MCF 10A (cell line): Measurements from ENCODE around the gene LY6G6C. TPM values are rescaled to one million over a fixed set of nuclear protein-coding genes. Genes with fewer than 3 reads are reported as not detected.

Experiments
- BruUV-seq: library from RNA; stranded (reverse); fragments of 400-500 nt; replicated peaks from 2 replicates; lab custom pipeline; 2021; lab: Mats Ljungman, UMichigan
- CTCF ChIA-PET: fragments of 300-600 bp; sonication (Branson Sonifier 250); formaldehyde crosslinking; extraction: SDS; loops from one replicate; lab custom pipeline; 2021; ENCODE audit warnings: antibody characterized with exemption, inconsistent platforms; lab: Yijun Ruan, JAX
- POLR2A ChIA-PET: fragments of 300-600, 350-650 bp; sonication (Branson Sonifier 250); formaldehyde crosslinking; extraction: SDS; loops from one replicate; lab custom pipeline; 2020; ENCODE audit warnings: antibody characterized with exemption, inconsistent platforms; lab: Yijun Ruan, JAX
- DNase-seq: peaks from one replicate; pipeline ENCODE4 v3.0.0-alpha.2; 2018; ENCODE audit not compliant: unreplicated experiment
- H3K27ac Mint-ChIP-seq: one replicate; pipeline ENCODE4 v1.8.0; 2022; ENCODE audit warnings: mild to moderate bottlenecking, low read depth, mixed read lengths; ENCODE audit not compliant: unreplicated experiment
- H3K27me3 Mint-ChIP-seq: one replicate; pipeline ENCODE4 v1.8.0; 2022; ENCODE audit warnings: mixed read lengths; ENCODE audit not compliant: insufficient read depth, unreplicated experiment
- H3K36me3 Mint-ChIP-seq: one replicate; pipeline ENCODE4 v1.8.0; 2022; ENCODE audit warnings: mild to moderate bottlenecking, moderate library complexity, mixed read lengths; ENCODE audit not compliant: insufficient read depth, unreplicated experiment
- H3K4me1 Mint-ChIP-seq: one replicate; pipeline ENCODE4 v1.8.0; 2022; ENCODE audit warnings: mixed read lengths; ENCODE audit not compliant: insufficient read depth, unreplicated experiment
- H3K4me3 Mint-ChIP-seq: one replicate; pipeline ENCODE4 v1.8.0; 2022; ENCODE audit warnings: mild to moderate bottlenecking, moderate library complexity, mixed read lengths; ENCODE audit not compliant: unreplicated experiment
- H3K9me3 Mint-ChIP-seq: one replicate; pipeline ENCODE4 v1.8.0; 2022; ENCODE audit warnings: mixed read lengths; ENCODE audit not compliant: unreplicated experiment
- intact Hi-C: fragments of 100-400 bp; cut with micrococcal nuclease; formaldehyde crosslinking; loops from 2 replicates; pipeline ENCODE4 v1.14.1; 2022
- total RNA-seq: library from RNA; stranded (reverse); gene quantifications from 2 replicates; pipeline ENCODE4 v1.2.3, GENCODE V29; 2022
- TF ChIP-seq, protein P1 (sequence below): fragments of 200-600 bp; IDR thresholded peaks from one replicate; pipeline ENCODE4 v1.8.0; 2022; ENCODE audit warnings: antibody characterized with exemption, mild to moderate bottlenecking; ENCODE audit not compliant: unreplicated experiment

The LY6G6C gene
- total RNA-seq, 1 experiment from 2014 or later = not detected

DNA sequence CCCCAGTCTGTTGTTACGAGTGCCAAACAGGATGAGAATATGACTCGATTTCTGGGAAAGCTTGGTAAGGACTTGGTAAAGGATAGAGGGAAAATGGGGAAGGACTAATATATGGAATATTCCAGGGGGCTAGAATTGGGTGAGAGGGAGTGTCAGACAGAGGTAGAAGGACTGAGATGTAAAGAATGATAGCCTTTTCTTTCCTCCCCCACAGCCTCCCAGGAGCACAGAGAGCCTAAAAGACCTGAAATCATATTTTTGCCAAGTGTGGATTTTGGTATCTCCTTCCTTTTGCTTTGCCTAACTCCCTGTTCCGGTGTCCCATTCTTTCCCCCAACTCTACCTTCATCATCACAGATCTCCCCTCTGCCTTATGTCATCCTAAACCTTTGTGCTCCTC, 21.3 kb upstream of the LY6G6C start:
- H3K27ac Mint-ChIP-seq = no peak overlapping the region
- TF ChIP-seq, protein P1, sequence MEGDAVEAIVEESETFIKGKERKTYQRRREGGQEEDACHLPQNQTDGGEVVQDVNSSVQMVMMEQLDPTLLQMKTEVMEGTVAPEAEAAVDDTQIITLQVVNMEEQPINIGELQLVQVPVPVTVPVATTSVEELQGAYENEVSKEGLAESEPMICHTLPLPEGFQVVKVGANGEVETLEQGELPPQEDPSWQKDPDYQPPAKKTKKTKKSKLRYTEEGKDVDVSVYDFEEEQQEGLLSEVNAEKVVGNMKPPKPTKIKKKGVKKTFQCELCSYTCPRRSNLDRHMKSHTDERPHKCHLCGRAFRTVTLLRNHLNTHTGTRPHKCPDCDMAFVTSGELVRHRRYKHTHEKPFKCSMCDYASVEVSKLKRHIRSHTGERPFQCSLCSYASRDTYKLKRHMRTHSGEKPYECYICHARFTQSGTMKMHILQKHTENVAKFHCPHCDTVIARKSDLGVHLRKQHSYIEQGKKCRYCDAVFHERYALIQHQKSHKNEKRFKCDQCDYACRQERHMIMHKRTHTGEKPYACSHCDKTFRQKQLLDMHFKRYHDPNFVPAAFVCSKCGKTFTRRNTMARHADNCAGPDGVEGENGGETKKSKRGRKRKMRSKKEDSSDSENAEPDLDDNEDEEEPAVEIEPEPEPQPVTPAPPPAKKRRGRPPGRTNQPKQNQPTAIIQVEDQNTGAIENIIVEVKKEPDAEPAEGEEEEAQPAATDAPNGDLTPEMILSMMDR = no peak

DNA sequence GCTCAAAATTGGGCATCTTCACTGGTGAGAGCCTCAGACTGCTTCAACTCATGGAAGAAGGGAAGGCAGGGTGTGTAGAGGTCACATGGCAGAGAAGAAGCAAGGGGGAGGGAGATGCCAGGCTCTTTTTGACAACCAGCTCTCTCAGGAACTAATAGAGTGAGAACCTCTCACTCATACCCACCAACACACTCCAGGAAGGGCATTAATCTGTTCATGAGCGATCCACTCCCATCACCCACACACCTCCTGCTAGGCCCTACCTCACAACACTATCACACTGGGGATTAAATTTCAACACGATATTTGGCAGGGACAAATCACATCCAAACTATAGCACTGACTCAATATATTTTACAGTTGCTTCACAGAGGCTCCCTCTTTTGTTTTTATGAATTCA, 20.3 kb upstream of the LY6G6C start:
- no TSS peak for BruUV-seq
- Mint-ChIP-seq H3K9me3 (no peaks in the 10 kb centered on the region), H3K4me3 (peak overlapping the region; percentile 9), H3K36me3 (peaks cover 4% of the 10 kb centered on the region), H3K27ac (no peak overlapping the region), H3K4me1 (peaks cover 35% of the 10 kb centered on the region), H3K27me3 (no peaks in the 10 kb centered on the region)
- intact Hi-C loops = no loop called here
- TF ChIP-seq, protein P1 = no peak
- CTCF ChIA-PET = interaction anchor here (0.7 to 1.2 kb wide), 2 partner anchors 50 to 307 kb away, joined by 4 read pairs; no protein-coding TSS in a partner anchor
- POLR2A ChIA-PET = interaction anchor here (0.7 to 1.7 kb wide), 4 partner anchors 9 to 81 kb away, joined by 3 to 6 read pairs (median 4); no protein-coding TSS in a partner anchor
- DNase-seq = no peak

More for the DNA sequence above, 21.3 kb upstream of the LY6G6C start:
- POLR2A ChIA-PET = no interaction called here
- CTCF ChIA-PET = no interaction called here
- no peak overlapping the region for H3K4me3 Mint-ChIP-seq
- H3K27me3 Mint-ChIP-seq = no peaks in the 10 kb centered on the region
- no peak for DNase-seq
- peaks cover 27% of the 10 kb centered on the region for H3K4me1 Mint-ChIP-seq
- H3K9me3 Mint-ChIP-seq = no peaks in the 10 kb centered on the region
- H3K36me3 Mint-ChIP-seq = peaks cover 7% of the 10 kb centered on the region
- intact Hi-C loops = no loop called here
- BruUV-seq = no TSS peak

- Mint-ChIP-seq H3K27ac (peak overlapping the region; percentile 81), H3K27me3 (no peaks in the 10 kb centered on the region), H3K4me3 (peak overlapping the region; percentile 88), H3K9me3 (no peaks in the 10 kb centered on the region), H3K36me3 (peaks cover 4% of the 10 kb centered on the region), H3K4me1 (peaks cover 40% of the 10 kb centered on the region)
- intact Hi-C loops = no loop called here
- ChIA-PET POLR2A (interaction anchor here (0.6 to 7.0 kb wide), 28 partner anchors 9 to 1536 kb away, joined by 3 to 90 read pairs (median 6); partner anchors contain the start of genes ABHD16A, B3GALT4, BAG6 and C6orf47), CTCF (interaction anchor here (0.7 to 1.6 kb wide), 4 partner anchors 10 to 51 kb away, joined by 4 to 7 read pairs (median 4); no protein-coding TSS in a partner anchor)
- BruUV-seq = no TSS peak
- DNase-seq = no peak
- TF ChIP-seq, protein P1 = no peak
These were observed 19.1 kb upstream of the LY6G6C start for GRCh38 chr6:31740397-31741223.
